HUES6 (cell line): ENCODE measurements around the gene TTC6.

ENCODE experiments used
- H3K27ac ChIP-seq: 2 replicates; pipeline ENCODE4 v1.7.0; 2013; ENCODE audit warnings: low read depth, mild to moderate bottlenecking, low read length, inconsistent platforms
- H3K27me3 ChIP-seq: 2 replicates; pipeline ENCODE4 v1.6.1; 2013; ENCODE audit warnings: low read length; ENCODE audit not compliant: control insufficient read depth, insufficient read depth
- H3K36me3 ChIP-seq: 2 replicates; pipeline ENCODE4 v1.6.1; 2013; ENCODE audit warnings: low read length; ENCODE audit not compliant: control insufficient read depth, insufficient read depth
- H3K4me1 ChIP-seq: 2 replicates; pipeline ENCODE4 v1.6.1; 2013; ENCODE audit warnings: low read length; ENCODE audit not compliant: control insufficient read depth, insufficient read depth
- H3K4me3 ChIP-seq: 2 replicates; pipeline ENCODE4 v1.5.1; 2013; ENCODE audit warnings: low read depth, low read length
- H3K9ac ChIP-seq: one replicate; pipeline ENCODE4 v1.6.1; 2013; ENCODE audit warnings: mild to moderate bottlenecking, low read length
- H3K9me3 ChIP-seq: 2 replicates; pipeline ENCODE4 v1.6.1; 2013; ENCODE audit warnings: low read depth, low read length; ENCODE audit not compliant: control insufficient read depth, insufficient read depth

The TTC6 gene

DNA sequence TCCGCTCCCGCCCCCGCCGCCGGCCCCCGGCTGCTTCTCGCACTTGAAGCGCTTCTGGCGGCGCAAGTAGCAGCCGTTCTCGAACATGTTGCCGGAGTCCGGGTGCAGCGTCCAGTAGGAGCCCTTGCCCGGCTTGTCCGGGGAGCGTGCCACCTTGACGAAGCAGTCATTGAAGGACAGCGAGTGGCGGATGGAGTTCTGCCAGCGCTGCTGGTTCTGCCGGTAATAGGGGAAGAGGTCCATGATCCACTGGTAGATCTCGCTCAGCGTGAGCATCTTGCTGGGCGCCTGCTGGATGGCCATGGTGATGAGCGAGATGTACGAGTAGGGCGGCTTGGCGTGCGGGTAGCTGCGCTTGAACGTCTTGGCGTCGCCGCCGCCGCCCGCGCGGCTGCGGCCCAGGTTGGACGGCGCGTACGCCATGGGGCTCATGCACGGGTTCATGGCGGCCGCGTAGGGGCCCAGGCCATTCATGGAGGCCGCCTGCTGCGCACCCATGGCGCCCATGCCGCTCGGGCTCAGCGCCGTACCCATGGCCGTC lies 3.4 kb upstream of the TTC6 start:
- Histone ChIP-seq H3K9ac (no peak overlapping the region), H3K9me3 (no peaks in the 10 kb centered on the region), H3K27ac (no peak overlapping the region), H3K27me3 (peaks cover 100% of the 10 kb centered on the region), H3K4me3 (peak overlapping the region; percentile 40), H3K36me3 (no peaks in the 10 kb centered on the region), H3K4me1 (peaks cover 23% of the 10 kb centered on the region)

DNA sequence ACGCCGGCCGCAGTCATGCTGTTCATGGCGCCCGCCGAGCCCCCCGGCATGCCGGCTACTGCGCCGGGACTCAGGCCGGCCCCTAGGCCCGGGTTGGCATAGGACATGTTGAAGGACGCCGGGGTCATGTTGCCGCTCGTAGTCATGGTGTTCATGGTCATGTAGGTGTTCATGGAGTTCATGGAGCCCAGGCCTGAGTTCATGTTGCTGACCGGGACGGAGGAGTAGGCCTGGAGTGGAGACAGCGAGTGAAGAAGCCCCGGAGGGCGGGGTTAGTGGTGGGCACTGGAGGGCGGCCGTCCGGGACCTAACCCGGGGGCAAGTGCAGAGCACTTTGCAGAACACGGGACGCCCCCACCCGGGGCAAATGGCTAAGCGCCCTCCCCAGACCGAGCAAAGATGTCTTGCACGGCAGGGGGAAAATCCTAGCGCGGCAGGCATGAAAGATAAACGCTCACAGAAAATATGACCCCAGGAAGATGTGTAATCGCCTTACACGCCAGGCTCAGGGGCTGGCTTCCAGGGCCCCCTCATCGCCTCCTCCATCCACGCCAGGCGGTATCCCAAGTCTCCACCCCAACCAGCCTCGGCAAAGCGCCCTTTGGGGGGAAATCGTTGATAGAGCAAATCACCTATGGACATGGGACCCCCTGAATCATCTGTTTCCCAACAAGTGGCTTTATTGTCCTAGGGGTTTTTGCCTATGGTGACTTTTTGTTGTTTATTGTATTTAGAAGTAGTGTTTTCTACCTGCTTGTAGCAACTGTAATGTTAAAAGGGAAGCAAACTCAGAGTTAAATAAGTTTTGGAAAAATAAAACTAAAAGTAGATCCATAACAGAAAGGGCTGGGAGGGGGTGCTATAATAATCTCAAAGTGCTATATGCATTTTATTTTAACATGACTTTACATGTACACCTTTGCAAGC lies 2.7 kb upstream of the TTC6 start:
- H3K27me3 ChIP-seq, result peaks cover 100% of the 10 kb centered on the region
- H3K4me3 ChIP-seq, result peak overlapping the region; percentile 40
- no peaks in the 10 kb centered on the region for H3K36me3 ChIP-seq
- H3K4me1 ChIP-seq, result peaks cover 19% of the 10 kb centered on the region
- no peak overlapping the region for H3K27ac ChIP-seq
- H3K9me3 ChIP-seq, result no peaks in the 10 kb centered on the region
- no peak overlapping the region for H3K9ac ChIP-seq

DNA sequence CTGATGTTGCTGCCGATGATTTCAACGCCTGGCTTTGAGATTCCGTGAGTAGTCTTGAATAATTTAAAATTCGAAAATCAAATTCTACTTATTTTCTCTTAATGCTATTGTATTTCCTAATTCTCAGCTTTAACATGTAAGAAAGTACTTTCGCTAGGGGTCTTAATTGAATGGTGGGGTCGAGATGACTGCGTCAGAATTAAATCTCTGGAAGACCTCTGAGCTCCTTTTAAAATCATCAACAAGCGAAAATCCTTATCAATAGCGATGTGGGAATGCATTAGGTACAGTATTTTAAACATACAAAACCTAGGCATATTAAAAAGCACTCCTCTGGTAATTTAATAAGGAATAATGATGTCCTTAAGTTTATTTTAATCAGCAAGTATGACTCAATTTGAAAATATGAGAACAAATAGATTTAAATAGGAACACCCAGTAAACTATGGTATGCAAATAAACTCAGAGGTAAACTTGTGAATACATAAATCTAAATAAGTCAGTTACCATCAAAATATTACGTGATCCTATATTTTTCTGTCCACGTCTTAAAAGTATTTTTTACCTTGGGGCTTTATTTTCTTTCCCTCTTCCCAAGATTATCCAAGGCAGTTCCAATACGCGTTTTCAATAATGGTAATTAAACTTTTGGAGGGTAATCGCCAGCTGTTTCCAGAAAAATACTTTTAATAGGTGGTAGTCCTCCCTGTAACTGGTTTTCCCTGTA lies 1.8 kb upstream of the TTC6 start:
- Histone ChIP-seq H3K27me3 (peaks cover 100% of the 10 kb centered on the region), H3K9me3 (no peaks in the 10 kb centered on the region), H3K9ac (no peak overlapping the region), H3K4me3 (no peak overlapping the region), H3K27ac (no peak overlapping the region), H3K4me1 (peaks cover 24% of the 10 kb centered on the region), H3K36me3 (no peaks in the 10 kb centered on the region)

- H3K4me1 ChIP-seq, result peaks cover 24% of the 10 kb centered on the region
- peak overlapping the region; percentile 54 for H3K4me3 ChIP-seq
- H3K27ac ChIP-seq, result no peak overlapping the region
- no peaks in the 10 kb centered on the region for H3K9me3 ChIP-seq
- no peak overlapping the region for H3K9ac ChIP-seq
- no peaks in the 10 kb centered on the region for H3K36me3 ChIP-seq
- H3K27me3 ChIP-seq, result peaks cover 100% of the 10 kb centered on the region
Measured at GRCh38 chr14:37594238-37594970, 1.0 kb upstream of the TTC6 start.

- peaks cover 100% of the 10 kb centered on the region for H3K27me3 ChIP-seq
- H3K27ac ChIP-seq, result no peak overlapping the region
- peak overlapping the region; percentile 54 for H3K4me3 ChIP-seq
- H3K9me3 ChIP-seq, result no peaks in the 10 kb centered on the region
- H3K36me3 ChIP-seq, result no peaks in the 10 kb centered on the region
- H3K9ac ChIP-seq, result no peak overlapping the region
- peaks cover 21% of the 10 kb centered on the region for H3K4me1 ChIP-seq
Measured at GRCh38 chr14:37595809-37596621, 586 bp downstream of the TTC6 start.

GRCh38 chr14:37596790-37597472 lies 1.5 kb downstream of the TTC6 start:
- Histone ChIP-seq H3K36me3 (no peaks in the 10 kb centered on the region), H3K9me3 (no peaks in the 10 kb centered on the region), H3K27ac (no peak overlapping the region), H3K4me1 (peaks cover 16% of the 10 kb centered on the region), H3K9ac (no peak overlapping the region), H3K27me3 (peaks cover 100% of the 10 kb centered on the region), H3K4me3 (no peak overlapping the region)

- Histone ChIP-seq H3K9me3 (no peaks in the 10 kb centered on the region), H3K27me3 (peaks cover 100% of the 10 kb centered on the region), H3K4me1 (peaks cover 16% of the 10 kb centered on the region), H3K4me3 (peak overlapping the region; percentile 55), H3K36me3 (no peaks in the 10 kb centered on the region), H3K27ac (no peak overlapping the region), H3K9ac (no peak overlapping the region)
Measured at GRCh38 chr14:37597538-37597913, 2.1 kb downstream of the TTC6 start.

GRCh38 chr14:37597914-37598746 lies 2.7 kb downstream of the TTC6 start:
- Histone ChIP-seq H3K9ac (no peak overlapping the region), H3K4me3 (peak overlapping the region; percentile 55), H3K9me3 (no peaks in the 10 kb centered on the region), H3K27ac (no peak overlapping the region), H3K27me3 (peaks cover 100% of the 10 kb centered on the region), H3K4me1 (peaks cover 16% of the 10 kb centered on the region), H3K36me3 (no peaks in the 10 kb centered on the region)

DNA sequence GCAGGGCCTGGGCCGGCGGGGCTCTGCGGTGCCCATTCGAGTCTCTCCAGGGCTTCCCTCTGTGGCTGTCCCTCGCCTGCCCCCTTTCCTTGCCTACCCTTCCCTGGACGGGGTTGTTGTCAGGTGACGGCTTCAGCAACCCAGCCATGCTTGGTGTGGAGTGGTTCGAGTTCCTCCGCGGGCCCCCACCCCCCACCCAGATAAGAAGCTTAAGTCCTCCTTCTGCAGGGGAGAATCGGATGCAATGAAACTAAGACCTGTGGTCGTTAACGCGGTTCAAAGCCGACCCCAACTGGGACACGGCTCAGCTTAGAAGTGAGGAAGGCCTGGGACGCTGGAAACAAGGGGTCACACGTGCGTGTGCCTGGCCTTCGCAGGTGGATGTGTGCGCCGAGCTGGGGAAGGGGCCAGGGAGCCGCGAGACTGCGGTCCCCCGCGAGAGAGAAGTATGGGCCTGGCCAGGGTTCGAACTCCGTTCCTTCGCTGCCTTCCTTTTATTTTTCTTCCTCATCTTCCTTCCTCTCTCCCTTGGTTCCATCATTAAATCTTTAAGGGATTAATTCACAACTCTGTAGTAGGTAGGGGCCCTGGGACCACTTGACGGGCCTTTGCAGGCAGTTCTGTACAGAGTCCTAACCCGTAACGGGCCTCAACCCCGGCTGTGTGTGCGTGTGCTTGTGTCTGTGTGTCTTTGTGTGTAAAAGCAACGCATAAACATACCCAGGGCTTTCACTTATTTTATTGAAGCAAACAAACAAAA lies 3.5 kb downstream of the TTC6 start:
- H3K36me3 ChIP-seq, result no peaks in the 10 kb centered on the region
- no peak overlapping the region for H3K27ac ChIP-seq
- H3K9me3 ChIP-seq, result no peaks in the 10 kb centered on the region
- no peak overlapping the region for H3K9ac ChIP-seq
- H3K4me1 ChIP-seq, result peaks cover 16% of the 10 kb centered on the region
- H3K4me3 ChIP-seq, result peak overlapping the region; percentile 55
- peaks cover 100% of the 10 kb centered on the region for H3K27me3 ChIP-seq
